ENCODE data around the gene SURF6.

SURF6 gene

GRCh38 chr9:133367221-133367620 lies 31.2 kb upstream of the SURF6 start:
- no peak for DNase-seq

GRCh38 chr9:133366435-133366834 lies 30.4 kb upstream of the SURF6 start:
- no peak for DNase-seq

GRCh38 chr9:133362359-133363044 lies 26.5 kb upstream of the SURF6 start:
- DNase-seq: no peak

- DNase-seq: no peak
Measured at GRCh38 chr9:133361507-133362092, 25.6 kb upstream of the SURF6 start.

GRCh38 chr9:133360400-133361393 lies 24.7 kb upstream of the SURF6 start:
- no peak for DNase-seq

- no peak for DNase-seq
Measured at GRCh38 chr9:133359399-133360175, 23.6 kb upstream of the SURF6 start.

GRCh38 chr9:133357656-133358055 lies 21.7 kb upstream of the SURF6 start:
- no peak for DNase-seq

GRCh38 chr9:133356391-133357091 lies 20.6 kb upstream of the SURF6 start, which contains the start of the genes SURF1 and SURF2:
SURF1 (minus strand) TSS chr9:133356487; CDS start chr9:133356453, 34 bp downstream.
SURF2 (plus strand) TSS chr9:133356550; CDS start chr9:133356593, 43 bp downstream.
- no peak for DNase-seq

GRCh38 chr9:133355881-133356357 lies 19.9 kb upstream of the SURF6 start:
- no peak for DNase-seq

GRCh38 chr9:133354766-133355165 lies 18.8 kb upstream of the SURF6 start:
- DNase-seq: no peak

GRCh38 chr9:133353548-133353947 lies 17.6 kb upstream of the SURF6 start:
- no peak for DNase-seq

GRCh38 chr9:133352635-133353340 lies 16.8 kb upstream of the SURF6 start:
- no peak for DNase-seq

GRCh38 chr9:133351908-133352634 lies 16.1 kb upstream of the SURF6 start:
- DNase-seq: no peak

GRCh38 chr9:133351526-133351907 lies 15.5 kb upstream of the SURF6 start:
- DNase-seq: no peak

- DNase-seq: no peak
Measured at GRCh38 chr9:133349965-133350616, 14.1 kb upstream of the SURF6 start.

GRCh38 chr9:133348718-133349573 lies 13.0 kb upstream of the SURF6 start:
- DNase-seq: no peak

- DNase-seq: no peak
Measured at GRCh38 chr9:133347985-133348717, 12.2 kb upstream of the SURF6 start, which contains the start of the genes MED22 and RPL7A. MED22 (minus strand) TSS chr9:133348131; CDS start chr9:133346662, 1,469 bp downstream. RPL7A (plus strand) TSS chr9:133348218; CDS start chr9:133348244, 26 bp downstream.

GRCh38 chr9:133347515-133347984 lies 11.6 kb upstream of the SURF6 start:
- DNase-seq: no peak

All from cortex of kidney (tissue), 1 donor.